ENCODE measurements around the gene HK3.

HK3 gene

GRCh38 chr5:176902102-176902814 is 3.1 kb upstream of the HK3 start:
- no peak for DNase-seq (ENCODE audit: low read depth in 2 of 2)

- DNase-seq (ENCODE audit: low read depth in 2 of 2): no peak
Observed at GRCh38 chr5:176901260-176902101, 2.3 kb upstream of the HK3 start.

GRCh38 chr5:176900780-176901204 is 1.6 kb upstream of the HK3 start:
- DNase-seq (ENCODE audit: low read depth in 2 of 2): no peak

- no peak for DNase-seq (ENCODE audit: low read depth in 2 of 2)
Observed at GRCh38 chr5:176899946-176900779, 1.0 kb upstream of the HK3 start.

- DNase-seq (ENCODE audit: low read depth in 2 of 2): no peak
Observed at GRCh38 chr5:176897263-176897662, 1.9 kb downstream of the HK3 start.

- no peak for DNase-seq (ENCODE audit: low read depth in 2 of 2)
Observed at GRCh38 chr5:176895831-176896230, 3.3 kb downstream of the HK3 start.

- no peak for DNase-seq (ENCODE audit: low read depth in 2 of 2)
Observed at GRCh38 chr5:176894298-176894697, 4.8 kb downstream of the HK3 start.

GRCh38 chr5:176892663-176893062 is 6.5 kb downstream of the HK3 start:
- no peak for DNase-seq (ENCODE audit: low read depth in 2 of 2)

- DNase-seq (ENCODE audit: low read depth in 2 of 2): no peak
Observed at GRCh38 chr5:176891331-176891958, 7.7 kb downstream of the HK3 start.

- no peak for DNase-seq (ENCODE audit: low read depth in 2 of 2)
Observed at GRCh38 chr5:176890455-176891330, 8.5 kb downstream of the HK3 start.

- DNase-seq (ENCODE audit: low read depth in 2 of 2): no peak
Observed at GRCh38 chr5:176889321-176890280, 9.5 kb downstream of the HK3 start.

GRCh38 chr5:176888865-176889165 is 10.3 kb downstream of the HK3 start:
- DNase-seq (ENCODE audit: low read depth in 2 of 2): no peak

GRCh38 chr5:176888016-176888864 is 10.9 kb downstream of the HK3 start:
- DNase-seq (ENCODE audit: low read depth in 2 of 2): no peak

- DNase-seq (ENCODE audit: low read depth in 2 of 2): no peak
Observed at GRCh38 chr5:176887252-176887849, 11.8 kb downstream of the HK3 start.

- no peak for DNase-seq (ENCODE audit: low read depth in 2 of 2)
Observed at GRCh38 chr5:176886336-176887251, 12.6 kb downstream of the HK3 start.

GRCh38 chr5:176884571-176884890 is 14.6 kb downstream of the HK3 start:
- no peak for DNase-seq (ENCODE audit: low read depth in 2 of 2)

All from stimulated activated CD8-positive, alpha-beta memory T cell treated with anti-CD3 and anti-CD28 coated beads, Interleukin-7, amount 100 ng/mL, for 1 hour (primary cell).